H1 (cell line): ENCODE measurements around the gene PRELID2. TPM values are rescaled to one million over a fixed set of nuclear protein-coding genes. Genes with fewer than 3 reads are reported as not detected.

Experiments
- CTCF ChIA-PET: fragments of 300-600 bp; sonication (Branson Sonifier 250); formaldehyde crosslinking; loops from one replicate; lab custom pipeline; 2021; ENCODE audit not compliant: partially characterized antibody; lab: Charles Lee
- POLR2A ChIA-PET: fragments of 300-600 bp; sonication (Branson Sonifier 250); formaldehyde crosslinking; loops from one replicate; lab custom pipeline; 2021; ENCODE audit warnings: inconsistent platforms; ENCODE audit not compliant: partially characterized antibody; lab: Charles Lee
- DNase-seq, 2 experiments: peaks; one replicate each; pipeline versions ENCODE4 v3.0.0 to v3.0.0-alpha.2; 2010 to 2022; ENCODE audit warnings: low spot score in 2 of 2, low read depth in 1 of 2, mixed read lengths in 1 of 2
- FAIRE-seq: peaks from 2 replicates; lab custom pipeline; 2011; peaks lifted over from hg19 to GRCh38; lab: Jason Lieb, UNC
- H2AFZ ChIP-seq: 2 replicates; pipeline ENCODE4 v1.8.1; 2012; ENCODE audit warnings: low read length, inconsistent platforms
- H2AK5ac ChIP-seq: 2 replicates; pipeline ENCODE4 v1.6.1; 2013; ENCODE audit warnings: low read depth, low read length
- H2BK120ac ChIP-seq: replicated peaks from 2 replicates; pipeline ENCODE3; 2013; ENCODE audit warnings: low read depth, low read length, inconsistent platforms
- H2BK12ac ChIP-seq: 2 replicates; pipeline ENCODE4 v1.6.1; 2013; ENCODE audit warnings: low read depth, low read length
- H2BK15ac ChIP-seq: 2 replicates; pipeline ENCODE4 v1.6.1; 2013; ENCODE audit warnings: low read length
- H2BK20ac ChIP-seq: 2 replicates; pipeline ENCODE4 v1.6.1; 2013; ENCODE audit warnings: low read length
- H2BK5ac ChIP-seq: 2 replicates; pipeline ENCODE4 v1.6.1; 2013; ENCODE audit warnings: low read depth, low read length
- H3K14ac ChIP-seq: 2 replicates; pipeline ENCODE4 v1.6.1; 2013; ENCODE audit warnings: inconsistent platforms; ENCODE audit not compliant: insufficient read length
- H3K18ac ChIP-seq: 2 replicates; pipeline ENCODE4 v1.6.1; 2013; ENCODE audit warnings: low read length; ENCODE audit errors: extremely low read depth
- H3K23ac ChIP-seq: 2 replicates; pipeline ENCODE4 v1.6.1; 2013; ENCODE audit warnings: inconsistent platforms; ENCODE audit not compliant: insufficient read length
- H3K23me2 ChIP-seq: 2 replicates; pipeline ENCODE4 v1.6.1; 2013; ENCODE audit warnings: low read depth, low read length
- H3K27ac ChIP-seq: 2 replicates; pipeline ENCODE4 v1.6.1; 2011; ENCODE audit warnings: low read depth, low read length, inconsistent platforms
- H3K27me3 ChIP-seq, 4 experiments: replicated peaks in 1 of 4; 1 replicate in 1 of 4; 2 replicates in 3 of 4; pipeline versions ENCODE4 v1.6.1 to v1.8.1; 2011 to 2013; ENCODE audit warnings: low read length in 3 of 4, mild to moderate bottlenecking in 3 of 4, inconsistent platforms in 2 of 4, mixed read lengths in 2 of 4, moderate library complexity in 1 of 4; ENCODE audit not compliant: control insufficient read depth in 3 of 4, insufficient read depth in 3 of 4; ENCODE audit errors: extremely low read depth in 1 of 4
- H3K36me3 ChIP-seq, 4 experiments: 2 replicates each; pipeline versions ENCODE4 v1.6.1 to v1.8.1; 2011 to 2013; ENCODE audit warnings: mild to moderate bottlenecking in 4 of 4, low read length in 3 of 4, moderate library complexity in 2 of 4, control low read depth in 1 of 4, inconsistent platforms in 1 of 4; ENCODE audit not compliant: insufficient read depth in 4 of 4, control insufficient read depth in 2 of 4
- H3K4ac ChIP-seq: replicated peaks from 2 replicates; pipeline ENCODE3; 2013; ENCODE audit warnings: low read length, low read depth, mixed read lengths, inconsistent platforms; ENCODE audit not compliant: insufficient read length
- H3K4me1 ChIP-seq, 4 experiments: replicated peaks in 1 of 4; 1 replicate in 1 of 4; 2 replicates in 3 of 4; pipeline versions ENCODE4 v1.6.1 to v1.8.1; 2011 to 2013; ENCODE audit warnings: low read length in 3 of 4, inconsistent platforms in 2 of 4, mixed read lengths in 1 of 4; ENCODE audit not compliant: insufficient read depth in 4 of 4, control insufficient read depth in 3 of 4
- H3K4me2 ChIP-seq, 2 experiments: 2 replicates each; pipeline versions ENCODE4 v1.6.1 to v1.8.1; 2011 to 2013; ENCODE audit warnings: low read depth in 2 of 2, low read length in 2 of 2, control low read depth in 1 of 2, inconsistent platforms in 1 of 2, mild to moderate bottlenecking in 1 of 2; ENCODE audit not compliant: insufficient read depth in 1 of 2
- H3K4me3 ChIP-seq, 4 experiments: fragments of 200-600, 300-600 bp in 1 of 4; sonication (generic), shearing (Covaris generic), sonication (Bioruptor Twin) in 1 of 4; 2 replicates each; pipeline versions ENCODE4 v1.5.1 to v1.8.1; 2011 to 2016; ENCODE audit warnings: low read length in 4 of 4, low read depth in 3 of 4, control low read depth in 2 of 4, inconsistent platforms in 2 of 4, mild to moderate bottlenecking in 2 of 4, mixed read lengths in 1 of 4, moderate library complexity in 1 of 4; ENCODE audit not compliant: insufficient read depth in 2 of 4; ENCODE audit errors: extremely low read depth in 1 of 4
- H3K56ac ChIP-seq: replicated peaks from 2 replicates; pipeline ENCODE3; 2013; ENCODE audit warnings: low read depth, mild to moderate bottlenecking, mixed read lengths, low read length, inconsistent platforms; ENCODE audit not compliant: insufficient read length
- H3K79me1 ChIP-seq: 2 replicates; pipeline ENCODE4 v1.6.1; 2013; ENCODE audit warnings: low read depth, low read length, control low read depth
- H3K79me2 ChIP-seq, 2 experiments: 2 replicates each; pipeline versions ENCODE4 v1.6.1 to v1.8.1; 2012 to 2013; ENCODE audit warnings: low read length in 2 of 2, mild to moderate bottlenecking in 2 of 2, inconsistent platforms in 1 of 2; ENCODE audit not compliant: insufficient read depth in 2 of 2, control insufficient read depth in 1 of 2
- H3K9ac ChIP-seq, 4 experiments: replicated peaks in 1 of 4; 1 replicate in 1 of 4; 2 replicates in 3 of 4; pipeline versions ENCODE4 v1.6.1 to v1.8.1; 2011 to 2013; ENCODE audit warnings: low read depth in 3 of 4, low read length in 3 of 4, control low read depth in 2 of 4, mild to moderate bottlenecking in 2 of 4, moderate library complexity in 2 of 4, inconsistent platforms in 1 of 4; ENCODE audit errors: extremely low read depth in 1 of 4
- H3K9me3 ChIP-seq, 2 experiments: 2 replicates each; pipeline versions ENCODE4 v1.6.1 to v1.8.1; 2012 to 2013; ENCODE audit warnings: mild to moderate bottlenecking in 2 of 2, moderate library complexity in 2 of 2, control low read depth in 1 of 2, inconsistent platforms in 1 of 2, low read depth in 1 of 2, low read length in 1 of 2, mixed read lengths in 1 of 2; ENCODE audit not compliant: insufficient read depth in 2 of 2
- H4K20me1 ChIP-seq, 2 experiments: replicated peaks in 1 of 2; 2 replicates each; pipeline versions ENCODE3 to v1.8.1; 2011 to 2013; ENCODE audit warnings: inconsistent platforms in 2 of 2, low read length in 2 of 2, mild to moderate bottlenecking in 1 of 2; ENCODE audit not compliant: insufficient read depth in 2 of 2, control insufficient read depth in 1 of 2
- H4K5ac ChIP-seq: 2 replicates; pipeline ENCODE4 v1.6.1; 2013; ENCODE audit warnings: low read length, low read depth, mixed read lengths, inconsistent platforms; ENCODE audit not compliant: insufficient read length
- H4K8ac ChIP-seq: 2 replicates; pipeline ENCODE4 v1.8.0; 2013; ENCODE audit warnings: mild to moderate bottlenecking, moderate library complexity, low read length, inconsistent platforms; ENCODE audit not compliant: insufficient read depth; ENCODE audit errors: extremely low read depth
- H4K91ac ChIP-seq: replicated peaks from 2 replicates; pipeline ENCODE3; 2013; ENCODE audit warnings: low read length, mixed read lengths, inconsistent platforms; ENCODE audit not compliant: insufficient read length
- WGBS, 2 experiments: shearing (Covaris generic) in 1 of 2; methylation state at CpG; one replicate each; pipeline versions ENCODE4 v1.1.6 to v1.1.7; 2013 to 2015; ENCODE audit warnings: low lambda C conversion rate in 2 of 2, mixed read lengths in 2 of 2, inconsistent platforms in 1 of 2, low coverage in 1 of 2, missing lambda C conversion rate in 1 of 2; ENCODE audit not compliant: insufficient replicate concordance in 2 of 2, insufficient coverage in 1 of 2, insufficient read length in 1 of 2; ENCODE audit errors: extremely low coverage in 1 of 2, missing lambda C conversion rate in 1 of 2; 5-methylcytosine and 5-hydroxymethylcytosine counted together
- polyA plus RNA-seq, 7 experiments: library from polyadenylated mRNA; depleted of rRNA in 3 of 7; stranded (reverse) in 5 of 7; unstranded in 2 of 7; fragments of >200 nt in 5 of 7; fragments of 200-250 nt in 2 of 7; gene quantifications; 1 replicate in 5 of 7; 2 replicates in 1 of 7; 4 replicates in 1 of 7; pipeline versions ENCODE4 v1.2.1 to v1.2.3, GENCODE V29; 2011 to 2013; ENCODE audit warnings: missing spikeins in 2 of 7, mixed read lengths in 2 of 7
- total RNA-seq: library from RNA; stranded (reverse); fragmentation: NEBNext Ultra II Directional; extraction: Animal tissue kit (Norgen Biotek cat#: 25700); gene quantifications from 2 replicates; pipeline ENCODE4 v1.2.1, GENCODE V29; 2021

The PRELID2 gene
- total and polyA plus RNA-seq, 2 of the 8 experiments (the other 6 are each of a cell fraction or from before 2014, with no cell fraction given), result 2.2 to 7.8 TPM

DNA sequence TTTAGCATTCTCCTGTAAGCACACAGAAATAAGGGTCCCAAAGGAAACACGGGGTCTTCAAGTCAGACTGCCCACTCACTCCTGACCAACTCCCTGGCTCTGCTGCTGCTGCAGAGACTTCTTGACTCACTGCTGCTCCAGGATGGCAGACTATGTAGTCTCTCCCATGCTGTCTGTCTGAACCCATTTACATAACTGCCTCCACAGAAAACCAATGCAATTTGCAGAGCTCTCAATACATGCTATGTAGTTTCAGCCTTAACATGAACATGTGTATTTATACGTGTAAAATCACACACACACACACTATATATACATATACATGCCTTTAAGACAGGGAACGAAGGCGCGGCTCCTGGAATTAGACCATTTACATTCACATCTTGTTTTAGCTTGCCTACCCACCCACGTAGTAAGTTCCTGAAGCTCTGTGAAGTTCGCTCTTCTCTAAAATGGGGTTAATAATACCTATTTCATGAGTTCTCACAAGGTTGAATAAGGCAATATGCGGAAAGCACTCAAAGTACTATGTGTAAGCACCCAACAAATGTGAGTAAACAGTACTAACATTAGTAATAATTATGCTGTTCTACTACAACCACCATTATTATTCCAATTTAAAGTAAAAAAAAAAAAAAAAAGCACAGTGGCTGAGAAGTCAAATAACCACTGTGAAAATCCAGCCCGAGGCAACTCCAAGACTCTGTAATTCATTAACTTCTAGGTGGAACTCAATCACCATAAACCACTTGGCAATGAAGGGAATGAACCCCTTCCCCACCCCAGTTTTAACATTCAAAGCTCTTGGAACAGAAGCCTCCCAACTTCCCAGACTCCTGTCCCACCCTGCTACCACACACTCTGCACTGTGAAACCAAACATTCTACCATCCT, 31.8 kb downstream of the PRELID2 start:
- no peak for DNase-seq
- no peaks in the 10 kb centered on the region for H3K36me3 ChIP-seq
- no peak overlapping the region for H3K4ac ChIP-seq
- H2BK5ac ChIP-seq, result no peak overlapping the region
- peak overlapping the region; percentile 74 for H3K14ac ChIP-seq
- no peak overlapping the region for H4K5ac ChIP-seq
- no peaks in the 10 kb centered on the region for H4K20me1 ChIP-seq
- H3K4me1 ChIP-seq, result peaks cover 0 to 2% (median 0%) of the 10 kb centered on the region in 4 experiments; a peak in 1 of 7 replicates
- no peaks in the 10 kb centered on the region for H3K27me3 ChIP-seq
- no peaks in the 10 kb centered on the region for H3K79me1 ChIP-seq
- no peak overlapping the region for H4K8ac ChIP-seq
- H3K79me2 ChIP-seq, result no peaks in the 10 kb centered on the region
- no peak overlapping the region for H3K18ac ChIP-seq
- no peak for FAIRE-seq
- 88% methylated on average over 9 of the region's 9 CpGs; no CpG with 5 or more reads in 1 of the 2 experiments for WGBS, 2 experiments
- H3K27ac ChIP-seq, result no peak overlapping the region
- H3K4me3 ChIP-seq, result no peak overlapping the region
- H2BK12ac ChIP-seq, result no peak overlapping the region
- CTCF ChIA-PET, result interaction anchor here (0.8 to 3.9 kb wide), 6 partner anchors 10 to 237 kb away, joined by 3 to 14 read pairs (median 6); no protein-coding TSS in a partner anchor
- H2AK5ac ChIP-seq, result no peak overlapping the region
- H4K91ac ChIP-seq, result no peak overlapping the region
- H2BK120ac ChIP-seq, result no peak overlapping the region
- no peak overlapping the region for H3K9ac ChIP-seq
- H2BK15ac ChIP-seq, result no peak overlapping the region
- H2BK20ac ChIP-seq, result no peak overlapping the region
- no peak overlapping the region for H3K23ac ChIP-seq
- no peaks in the 10 kb centered on the region for H3K9me3 ChIP-seq
- no peak overlapping the region for H2AFZ ChIP-seq
- H3K56ac ChIP-seq, result no peak overlapping the region
- H3K23me2 ChIP-seq, result no peaks in the 10 kb centered on the region; the same call in 1 of the 2 replicates
- POLR2A ChIA-PET, result no interaction called here
- no peak overlapping the region for H3K4me2 ChIP-seq
